NCI-H69 (cell line): ENCODE measurements around the gene SULT1A2.
"Not testable (repeated sequence)": the region's sequence is repeated elsewhere in the genome, so short reads cannot be mapped to it uniquely, and the experiment has no call there.

Experiments used
- DNase-seq: peaks from one replicate; lab custom pipeline; 2025; lab: John Stamatoyannopoulos, UW

The SULT1A2 gene

GRCh38 chr16:28591355-28591754 is 5.5 kb downstream of the SULT1A2 start:
- DNase-seq = no peak

GRCh38 chr16:28590384-28591340 is 6.2 kb downstream of the SULT1A2 start:
- no peak for DNase-seq

GRCh38 chr16:28589930-28590329 is 6.9 kb downstream of the SULT1A2 start:
- no peak for DNase-seq

GRCh38 chr16:28589069-28589468 is 7.8 kb downstream of the SULT1A2 start:
- no peak for DNase-seq

- no peak for DNase-seq
These were observed 9.5 kb downstream of the SULT1A2 start for GRCh38 chr16:28587386-28587785.

- DNase-seq = no peak
These were observed 10.4 kb downstream of the SULT1A2 start for GRCh38 chr16:28586466-28586865.

- no peak for DNase-seq
These were observed 11.2 kb downstream of the SULT1A2 start for GRCh38 chr16:28585674-28586073.

GRCh38 chr16:28580726-28581315 is 16.0 kb downstream of the SULT1A2 start:
- DNase-seq = no peak

GRCh38 chr16:28575446-28576109 is 21.3 kb downstream of the SULT1A2 start:
- no peak for DNase-seq

GRCh38 chr16:28574925-28575324 is 21.9 kb downstream of the SULT1A2 start:
- peak; percentile 8 for DNase-seq

GRCh38 chr16:28573738-28574718 is 22.8 kb downstream of the SULT1A2 start:
- no peak for DNase-seq

- DNase-seq = no peak
These were observed 23.9 kb downstream of the SULT1A2 start for GRCh38 chr16:28572696-28573510.

- DNase-seq = no peak
These were observed 26.7 kb downstream of the SULT1A2 start for GRCh38 chr16:28569968-28570752.

- DNase-seq = no peak
These were observed 27.8 kb downstream of the SULT1A2 start for GRCh38 chr16:28569021-28569420.

- DNase-seq = no peak
These were observed 29.6 kb downstream of the SULT1A2 start for GRCh38 chr16:28567292-28567691.

- DNase-seq = not testable (repeated sequence)
These were observed 30.5 kb downstream of the SULT1A2 start for GRCh38 chr16:28566233-28566925.

- DNase-seq = no peak
These were observed 33.6 kb downstream of the SULT1A2 start for GRCh38 chr16:28563218-28563617.

GRCh38 chr16:28562199-28562598 is 34.7 kb downstream of the SULT1A2 start:
- no peak for DNase-seq

- DNase-seq = no peak
These were observed 35.2 kb downstream of the SULT1A2 start for GRCh38 chr16:28561557-28562187.
